ENCODE results near the gene ZNF532.

The ZNF532 gene

GRCh38 chr18:58970943-58971790, 106.5 kb downstream of the ZNF532 start:
- no peak for DNase-seq (ENCODE audit: low read depth in 2 of 2)

DNA sequence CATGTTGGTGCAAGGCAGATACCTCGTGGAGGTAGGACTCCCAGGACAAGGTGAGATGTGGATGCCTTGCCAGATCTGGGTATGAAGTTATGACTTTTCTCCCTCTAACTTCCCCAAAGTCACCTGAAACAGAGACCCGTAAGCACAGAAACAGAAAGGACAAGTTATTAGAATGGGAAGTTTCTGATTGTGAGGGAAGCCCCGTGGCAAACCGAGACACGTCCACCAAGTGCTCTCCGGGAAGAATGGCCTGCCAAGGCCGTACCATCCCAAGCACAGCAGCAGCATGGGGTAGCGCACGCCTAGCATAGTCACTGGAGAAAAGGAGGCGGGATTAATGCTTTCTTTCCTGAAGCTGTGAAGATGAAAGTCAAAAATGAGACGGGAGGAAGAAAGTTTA, 110.6 kb downstream of the ZNF532 start:
- no peak for DNase-seq (ENCODE audit: low read depth in 2 of 2)

DNA sequence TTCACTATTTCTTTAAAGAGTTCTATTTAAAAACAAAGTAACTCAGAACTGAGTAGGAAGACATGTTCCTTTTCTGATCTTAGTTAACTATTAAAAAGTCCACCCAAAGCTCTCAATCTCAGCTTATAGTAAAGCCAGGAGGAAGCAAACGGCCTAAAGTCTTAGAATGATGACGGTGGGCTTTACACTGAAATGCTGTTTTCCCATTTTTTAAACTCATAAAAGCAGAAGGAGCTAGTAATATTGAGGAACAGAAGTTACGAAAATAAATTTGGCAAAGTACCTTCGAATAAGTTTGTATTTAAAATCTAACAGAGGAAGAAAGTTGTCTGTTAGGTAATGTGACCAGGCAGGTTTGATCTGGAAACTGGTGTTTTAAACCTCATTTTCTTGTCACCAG, 111.1 kb downstream of the ZNF532 start:
- DNase-seq (ENCODE audit: low read depth in 2 of 2) = no peak

DNA sequence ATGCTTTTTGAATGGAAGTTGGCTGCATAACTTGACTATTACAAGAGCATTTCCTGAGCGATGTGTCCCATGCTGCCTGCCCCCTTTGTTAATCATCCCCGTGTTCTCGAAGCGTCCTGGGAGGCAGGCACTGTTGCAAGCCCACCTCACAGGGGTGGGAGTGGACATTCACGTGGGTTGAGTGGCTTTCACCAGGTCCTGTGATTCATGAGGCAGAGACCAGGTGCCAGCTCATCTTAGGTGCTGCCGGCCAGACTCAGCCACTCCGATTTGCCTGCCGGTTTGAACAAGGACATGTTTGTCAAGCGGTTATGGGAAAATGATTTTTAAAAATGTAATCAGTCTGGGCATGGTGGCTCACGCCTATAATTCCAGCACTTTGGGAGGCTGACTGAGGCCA, 112.5 kb downstream of the ZNF532 start:
- no peak for DNase-seq (ENCODE audit: low read depth in 2 of 2)

DNA sequence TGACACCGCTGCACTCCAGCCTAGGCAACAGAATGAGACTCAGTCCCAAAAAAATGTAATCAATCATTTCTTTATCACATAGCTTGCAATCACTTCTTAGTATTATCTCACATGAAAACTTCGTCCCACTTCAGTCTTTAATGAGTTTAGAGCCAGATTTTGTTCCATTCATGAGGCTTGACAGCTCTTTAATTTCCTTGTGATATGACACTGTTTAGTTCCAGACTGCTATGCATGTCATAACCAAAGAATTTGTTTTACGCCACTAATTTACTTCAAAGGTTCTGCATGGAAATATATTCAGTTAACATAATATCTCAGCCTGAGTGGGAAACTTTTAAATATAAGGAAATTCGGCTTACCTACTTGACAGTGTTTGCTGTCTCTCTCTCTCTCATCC, 113.1 kb downstream of the ZNF532 start:
- no peak for DNase-seq (ENCODE audit: low read depth in 2 of 2)

DNA sequence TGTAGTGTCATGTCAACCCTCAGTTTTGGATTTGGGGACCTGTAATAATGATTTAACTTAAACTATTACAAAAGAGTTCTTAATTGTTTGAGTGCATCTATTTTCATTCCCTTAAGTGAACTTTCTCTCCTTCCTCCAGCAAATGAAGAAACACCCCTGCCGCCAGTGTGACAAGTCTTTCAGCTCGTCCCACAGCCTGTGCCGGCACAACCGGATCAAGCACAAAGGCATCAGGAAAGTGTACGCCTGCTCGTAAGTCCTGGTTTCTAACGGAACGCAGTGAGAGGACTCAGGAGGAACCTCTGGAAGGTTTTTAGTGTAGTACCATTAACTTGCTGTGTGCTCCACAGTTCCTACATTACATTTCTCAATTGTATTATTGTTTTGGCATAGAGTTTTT, 114.2 kb downstream of the ZNF532 start:
- DNase-seq (ENCODE audit: low read depth in 2 of 2) = no peak

GRCh38 chr18:58979615-58980014, 114.9 kb downstream of the ZNF532 start:
- DNase-seq (ENCODE audit: low read depth in 2 of 2) = no peak

GRCh38 chr18:58980991-58981390, 116.3 kb downstream of the ZNF532 start:
- DNase-seq (ENCODE audit: low read depth in 2 of 2) = no peak

DNA sequence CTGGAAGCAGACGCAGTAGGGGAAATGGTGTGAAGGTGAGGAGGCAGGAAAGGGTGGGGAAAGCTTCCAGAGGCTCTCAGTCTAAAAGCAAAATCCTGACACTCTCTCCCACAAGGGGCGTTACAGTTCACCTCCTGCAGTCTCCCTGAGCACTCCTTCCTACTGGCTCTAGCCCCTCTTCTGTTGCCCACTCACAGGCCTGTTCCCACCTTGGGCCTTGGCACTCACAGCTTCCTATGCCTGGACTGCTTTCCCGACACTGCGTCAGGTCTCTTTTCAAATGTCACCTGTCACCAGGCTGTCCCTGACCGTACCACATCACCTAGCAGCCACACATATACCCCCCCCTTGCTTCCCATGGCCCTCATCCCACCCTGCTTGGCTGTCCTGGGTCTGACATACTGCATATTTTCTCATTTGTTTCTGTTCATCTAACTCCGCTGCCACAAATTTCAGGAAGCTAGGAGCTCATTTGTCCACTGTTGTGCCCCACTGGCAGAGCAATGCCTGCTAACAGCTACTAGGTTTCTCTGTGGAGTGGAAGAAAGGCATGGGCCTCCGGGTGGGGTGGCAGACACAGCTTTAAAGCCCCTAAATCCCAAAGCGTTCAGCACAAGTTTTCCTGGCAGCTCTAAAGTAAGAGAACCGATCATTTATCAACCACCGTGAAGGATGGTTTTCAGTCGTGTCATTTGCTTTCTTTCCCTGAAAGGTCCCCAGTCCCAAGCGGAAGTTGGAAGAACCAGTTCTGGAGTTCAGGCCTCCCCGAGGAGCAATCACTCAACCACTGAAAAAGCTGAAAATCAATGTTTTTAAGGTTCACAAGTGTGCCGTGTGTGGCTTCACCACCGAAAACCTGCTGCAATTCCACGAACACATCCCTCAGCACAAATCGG, 118.8 kb downstream of the ZNF532 start:
- no peak for DNase-seq (ENCODE audit: low read depth in 2 of 2)

- no peak for DNase-seq (ENCODE audit: low read depth in 2 of 2)
Observed at GRCh38 chr18:58988600-58988999, 123.9 kb downstream of the ZNF532 start.

- no peak for DNase-seq (ENCODE audit: low read depth in 2 of 2)
Observed at GRCh38 chr18:58989184-58989759, 124.6 kb downstream of the ZNF532 start.

DNA sequence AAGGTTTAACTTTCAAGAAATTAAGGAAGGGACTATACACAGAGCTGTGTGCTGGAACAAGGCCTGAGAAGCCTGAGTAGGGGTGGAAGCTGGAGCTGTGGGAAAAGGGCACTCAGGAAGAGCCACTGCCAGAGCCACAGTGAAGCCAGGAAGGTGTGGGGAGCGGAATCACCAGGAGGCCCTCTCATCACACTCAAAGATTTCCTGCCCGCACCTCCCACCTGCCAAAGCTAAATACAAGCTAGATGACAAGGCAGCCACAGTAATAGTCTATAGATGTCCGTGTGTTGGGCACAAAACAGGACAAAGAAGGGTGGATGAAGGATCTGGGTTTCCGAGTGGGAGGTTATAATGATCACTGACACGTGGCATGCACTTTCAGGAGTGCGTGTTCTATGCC, 126.0 kb downstream of the ZNF532 start:
- DNase-seq (ENCODE audit: low read depth in 2 of 2) = no peak

GRCh38 chr18:58991167-58991798, 126.6 kb downstream of the ZNF532 start:
- no peak for DNase-seq (ENCODE audit: low read depth in 2 of 2)

DNA sequence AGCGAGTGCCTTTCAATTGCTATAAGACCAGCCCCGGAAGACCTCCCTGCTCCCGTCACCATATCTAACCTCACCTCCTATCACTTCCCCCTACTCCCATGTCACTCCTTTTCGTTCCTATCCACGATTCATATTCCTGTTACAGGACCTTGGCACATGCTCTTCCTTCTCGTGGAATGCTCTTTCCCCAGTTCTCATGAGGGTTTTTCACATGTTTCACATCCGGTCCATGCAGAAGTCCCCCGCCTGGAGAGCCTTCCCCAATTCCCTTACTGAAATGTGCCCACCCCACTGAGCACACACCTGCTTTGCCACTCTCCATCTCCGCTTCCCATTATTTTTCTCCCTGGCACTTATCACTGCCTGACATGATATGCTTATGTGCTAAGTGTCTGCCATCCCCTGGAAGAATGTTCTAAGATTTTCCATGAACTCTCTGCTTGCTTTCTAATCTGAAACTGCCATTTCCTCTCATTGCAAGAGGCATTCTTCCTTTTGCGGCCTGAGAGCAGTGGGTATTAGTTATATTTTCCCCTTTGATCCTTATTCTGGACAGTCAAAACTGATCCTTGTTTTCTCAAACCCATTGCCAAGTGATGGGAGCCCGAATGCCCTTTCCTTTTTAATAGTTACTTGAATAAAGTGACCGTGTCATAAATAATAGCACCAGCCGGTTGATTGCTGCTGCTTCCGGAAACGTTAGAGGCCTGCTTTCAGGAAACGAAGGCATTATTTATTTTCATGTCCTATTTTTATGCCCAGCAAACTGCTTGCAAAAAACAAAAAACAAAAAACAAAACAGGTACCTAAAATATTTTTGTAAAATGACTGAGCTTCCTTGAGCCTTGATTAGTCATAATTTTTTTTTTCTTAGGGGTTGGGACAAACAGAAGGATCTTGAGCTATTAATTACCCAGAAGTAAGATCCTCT, 127.9 kb downstream of the ZNF532 start:
- no peak for DNase-seq (ENCODE audit: low read depth in 2 of 2)

DNA sequence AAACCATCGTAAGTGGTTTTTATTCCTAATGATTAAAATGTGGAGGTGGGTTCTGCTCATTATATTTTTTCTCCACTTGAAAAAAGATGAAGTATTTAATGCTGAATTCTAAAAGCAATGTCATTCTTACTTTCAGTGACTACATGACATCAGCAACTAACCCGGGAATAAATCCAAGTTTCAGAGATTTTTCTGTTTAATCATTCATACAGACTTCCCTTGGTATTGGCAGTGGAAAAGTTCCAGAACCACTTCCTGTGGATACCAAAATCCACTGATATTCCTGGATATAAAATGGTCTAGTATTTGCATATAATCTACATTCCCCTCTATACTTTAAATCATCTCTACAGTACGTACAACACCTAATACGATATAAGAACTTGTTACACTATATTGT, 128.6 kb downstream of the ZNF532 start:
- DNase-seq (ENCODE audit: low read depth in 2 of 2) = no peak

GRCh38 chr18:58995663-58996062, 131.0 kb downstream of the ZNF532 start:
- no peak for DNase-seq (ENCODE audit: low read depth in 2 of 2)

GRCh38 chr18:58996131-58996641, 131.5 kb downstream of the ZNF532 start:
- DNase-seq (ENCODE audit: low read depth in 2 of 2) = no peak

- no peak for DNase-seq (ENCODE audit: low read depth in 2 of 2)
Observed at GRCh38 chr18:58996696-58997095, 132.0 kb downstream of the ZNF532 start.

GRCh38 chr18:58997811-58998337, 133.2 kb downstream of the ZNF532 start:
- DNase-seq (ENCODE audit: low read depth in 2 of 2) = no peak

- no peak for DNase-seq (ENCODE audit: low read depth in 2 of 2)
Observed at GRCh38 chr18:58998401-58999203, 133.9 kb downstream of the ZNF532 start.

All from stimulated activated CD8-positive, alpha-beta memory T cell treated with anti-CD3 and anti-CD28 coated beads, Interleukin-7, amount 100 ng/mL, for 1 hour (primary cell).